Astrocyte (in vitro differentiated cells and primary cell): Measurements from ENCODE around the gene TMEM237.

ENCODE experiments used
- CTCF ChIP-seq: IDR thresholded peaks from 2 replicates; pipeline ENCODE4 v1.5.1; 2011; ENCODE audit warnings: low read depth, mild to moderate bottlenecking, inconsistent platforms, low read length, moderate library complexity; ENCODE audit not compliant: insufficient read depth
- EZH2 ChIP-seq: IDR thresholded peaks from 2 replicates; pipeline ENCODE4 v1.6.1; 2012; ENCODE audit warnings: mild to moderate bottlenecking, low read length, inconsistent platforms; ENCODE audit not compliant: insufficient read depth

- no peak for TF ChIP-seq CTCF
- TF ChIP-seq EZH2: no peak
These were observed 12.3 kb downstream of the TMEM237 start for GRCh38 chr2:201631041-201631440.
